Ishikawa (cell line): ENCODE results near the gene CDR2.

Source experiments
- CEBPB ChIP-seq: IDR thresholded peaks from 2 replicates; pipeline ENCODE4 v1.6.1; 2012
- CREB1 ChIP-seq: IDR thresholded peaks from 2 replicates; pipeline ENCODE4 v1.6.1; 2012; ENCODE audit warnings: low read depth
- EGR1 ChIP-seq: IDR thresholded peaks from 2 replicates; pipeline ENCODE4 v1.6.1; 2012
- EP300 ChIP-seq: IDR thresholded peaks from 2 replicates; pipeline ENCODE4 v1.6.1; 2012; ENCODE audit warnings: borderline replicate concordance
- FOXM1 ChIP-seq: IDR thresholded peaks from 2 replicates; pipeline ENCODE4 v1.6.1; 2012; ENCODE audit warnings: low read depth, borderline replicate concordance
- MAX ChIP-seq: IDR thresholded peaks from 2 replicates; pipeline ENCODE4 v1.6.1; 2012
- NFIC ChIP-seq: IDR thresholded peaks from 2 replicates; pipeline ENCODE4 v1.6.1; 2012
- RAD21 ChIP-seq: IDR thresholded peaks from 2 replicates; pipeline ENCODE4 v1.6.1; 2012; ENCODE audit warnings: low read depth
- REST ChIP-seq: IDR thresholded peaks from 2 replicates; pipeline ENCODE4 v1.6.1; 2012; ENCODE audit warnings: low read depth, mild to moderate bottlenecking
- TAF1 ChIP-seq: IDR thresholded peaks from 2 replicates; pipeline ENCODE4 v1.6.1; 2012; ENCODE audit warnings: low read depth, mild to moderate bottlenecking
- TCF12 ChIP-seq: IDR thresholded peaks from 2 replicates; pipeline ENCODE4 v1.6.1; 2012; ENCODE audit warnings: low read depth
- TEAD4 ChIP-seq: IDR thresholded peaks from 2 replicates; pipeline ENCODE4 v1.6.1; 2012
- USF1 ChIP-seq: IDR thresholded peaks from 2 replicates; pipeline ENCODE4 v1.6.1; 2012
- YY1 ChIP-seq: IDR thresholded peaks from 2 replicates; pipeline ENCODE4 v1.6.1; 2012; ENCODE audit warnings: low read depth
- ZBTB7A ChIP-seq: IDR thresholded peaks from 2 replicates; pipeline ENCODE4 v1.6.1; 2012; ENCODE audit warnings: low read depth

CDR2 gene

DNA sequence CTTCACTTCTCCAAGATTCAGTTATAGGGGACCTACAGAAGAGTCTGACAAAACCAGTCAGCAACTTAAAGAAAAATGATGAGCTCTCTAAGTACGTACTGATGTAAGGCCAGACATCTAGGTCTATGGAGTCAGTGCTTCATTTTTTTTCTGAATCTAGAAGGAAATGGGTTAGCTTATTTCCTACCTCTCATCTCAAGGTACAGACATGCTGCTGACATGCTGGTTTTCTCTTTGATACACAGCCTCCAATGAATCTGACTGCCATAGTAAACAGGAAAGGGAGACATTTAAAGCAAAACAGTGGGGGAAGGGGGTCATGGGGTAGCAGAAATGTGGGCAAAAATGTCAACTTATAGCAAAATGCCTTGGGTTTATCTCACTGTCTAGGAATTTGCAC lies 16.4 kb downstream of the CDR2 start:
- no peak for TF ChIP-seq USF1
- no peak for TF ChIP-seq RAD21
- TF ChIP-seq YY1: no peak
- no peak for TF ChIP-seq TAF1
- no peak for TF ChIP-seq TEAD4
- no peak for TF ChIP-seq ZBTB7A
- no peak for TF ChIP-seq EP300
- TF ChIP-seq EGR1: no peak
- TF ChIP-seq CREB1: no peak
- TF ChIP-seq REST: no peak
- TF ChIP-seq FOXM1: no peak
- TF ChIP-seq CEBPB: no peak
- no peak for TF ChIP-seq MAX
- TF ChIP-seq NFIC: no peak

DNA sequence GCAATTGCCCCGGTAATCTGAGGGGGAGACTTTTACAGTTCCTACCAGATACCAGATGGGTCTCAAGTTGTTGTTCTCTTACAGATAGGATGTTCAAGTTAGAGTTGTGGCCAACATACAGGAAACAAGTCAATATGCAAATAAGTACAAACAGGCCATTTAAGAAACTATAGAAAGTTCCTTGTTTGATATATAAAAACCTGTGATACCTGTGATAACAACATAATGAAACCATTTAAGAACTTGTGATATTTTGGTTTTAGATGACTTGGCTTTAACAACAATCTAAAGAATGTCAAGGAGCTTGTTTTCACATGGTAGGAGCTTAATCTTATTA lies 16.8 kb downstream of the CDR2 start:
- TF ChIP-seq ZBTB7A (no peak), CREB1 (no peak), NFIC (no peak), TCF12 (no peak), EGR1 (no peak), YY1 (no peak), RAD21 (no peak), TEAD4 (no peak)

DNA sequence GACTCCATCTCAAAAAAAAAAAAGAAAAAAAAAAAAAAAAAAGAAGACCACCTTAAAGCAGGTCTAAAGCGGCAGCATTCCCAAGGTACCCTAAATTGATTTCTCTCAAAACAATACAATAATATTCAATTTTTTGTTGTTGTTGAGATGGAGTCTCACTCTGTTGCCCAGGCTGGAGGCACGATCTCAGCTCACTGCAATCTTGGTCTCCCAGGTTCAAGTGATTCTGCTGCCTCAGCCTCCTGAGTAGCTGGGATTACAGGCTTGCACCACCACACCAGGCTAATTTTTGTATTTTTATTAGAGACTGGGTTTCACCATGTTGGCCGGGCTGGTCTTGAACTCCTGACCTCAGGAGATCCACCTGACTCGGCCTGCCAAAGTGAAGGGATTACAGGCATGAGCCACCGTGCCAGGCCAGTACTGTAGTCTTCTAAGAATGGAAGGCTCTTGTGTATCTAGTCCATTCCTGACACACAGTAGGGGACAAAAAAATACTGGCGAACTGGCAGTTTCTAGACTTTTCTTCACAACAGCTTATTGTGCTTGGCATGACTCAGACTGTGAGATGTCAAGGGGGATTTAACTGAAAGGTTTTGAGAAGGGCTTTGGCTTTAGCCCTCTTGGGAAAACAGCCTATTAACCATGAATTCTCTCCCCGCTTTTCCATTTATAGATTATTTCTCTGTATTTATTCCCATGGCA lies 17.3 kb downstream of the CDR2 start:
- TF ChIP-seq REST: no peak
- no peak for TF ChIP-seq USF1
- TF ChIP-seq CEBPB: no peak
- no peak for TF ChIP-seq NFIC
- TF ChIP-seq MAX: no peak

DNA sequence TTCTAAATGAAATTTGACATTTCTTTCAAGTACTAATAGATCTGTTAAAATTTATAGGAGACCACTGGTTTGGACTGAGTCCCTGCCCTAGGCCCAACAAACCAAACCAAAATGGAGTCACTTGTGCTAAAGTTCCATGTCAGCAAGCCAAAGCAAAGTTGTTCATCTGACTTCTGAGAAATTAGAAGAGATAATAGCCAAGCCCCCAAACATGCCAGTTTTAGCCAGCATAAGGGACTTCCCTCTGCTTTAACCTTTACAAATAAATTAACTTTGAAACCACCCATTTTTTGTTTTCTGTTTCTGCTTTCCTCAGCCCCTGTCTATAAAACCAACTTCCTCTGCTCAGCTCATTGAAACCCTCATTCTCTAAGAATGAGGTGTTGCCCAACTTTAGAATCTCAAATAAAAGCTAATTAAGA lies 18.9 kb downstream of the CDR2 start:
- TF ChIP-seq YY1: no peak
- TF ChIP-seq NFIC: no peak
- TF ChIP-seq EGR1: no peak
- no peak for TF ChIP-seq EP300
- TF ChIP-seq MAX: no peak
- TF ChIP-seq TEAD4: no peak
- TF ChIP-seq REST: no peak
- no peak for TF ChIP-seq CEBPB
- TF ChIP-seq TCF12: no peak
- no peak for TF ChIP-seq FOXM1
- no peak for TF ChIP-seq USF1
- TF ChIP-seq TAF1: no peak
